ENCODE results near the gene KNDC1.

- TF ChIP-seq CTCF (IDR thresholded peaks at IDR 0.05) (no peak), POLR2A (IDR thresholded peaks at IDR 0.05) (no peak)
Observed at GRCh38 chr10:133159950-133160825, at the start of gene KNDC1.
